OCI-LY3 (cell line): ENCODE measurements around the gene DDX39A.

ENCODE experiments used
- H2AFZ ChIP-seq: fragments of 200-600, 300-600 bp; shearing (Covaris generic); 2 replicates; pipeline ENCODE4 v1.6.0; 2014; ENCODE audit warnings: antibody characterized with exemption, low read depth, low read length
- H3K27ac ChIP-seq: fragments of 200-600, 300-600 bp; sonication (generic); 2 replicates; pipeline ENCODE4 v1.5.1; 2014; ENCODE audit warnings: mild to moderate bottlenecking, low read length, moderate library complexity, mixed read lengths
- H3K27me3 ChIP-seq: fragments of 200-600, 300-600 bp; sonication (generic); 2 replicates; pipeline ENCODE4 v1.6.1; 2014; ENCODE audit warnings: low read depth, low read length, mixed read lengths
- H3K36me3 ChIP-seq: fragments of 200-600, 300-600 bp; sonication (generic); replicated peaks from 2 replicates; pipeline ENCODE3; 2014; ENCODE audit warnings: low read depth, low read length, mixed read lengths
- H3K4me1 ChIP-seq: fragments of 300-600, 200-600 bp; sonication (generic); 2 replicates; pipeline ENCODE4 v1.6.1; 2014; ENCODE audit warnings: low read length, mixed read lengths
- H3K4me2 ChIP-seq: fragments of 200-600, 300-600 bp; sonication (generic); 2 replicates; pipeline ENCODE4 v1.6.1; 2014; ENCODE audit warnings: low read length, mixed read lengths
- H3K4me3 ChIP-seq: fragments of 300-600, 200-600 bp; sonication (generic); 2 replicates; pipeline ENCODE4 v1.5.1; 2014; ENCODE audit warnings: antibody characterized with exemption, mild to moderate bottlenecking, low read length, moderate library complexity
- H3K79me2 ChIP-seq: fragments of 300-600, 200-600 bp; shearing (Covaris generic); 2 replicates; pipeline ENCODE4 v1.6.1; 2014; ENCODE audit warnings: mild to moderate bottlenecking, low read length, mixed read lengths
- H3K9ac ChIP-seq: fragments of 300-600, 200-600 bp; shearing (Covaris generic); 2 replicates; pipeline ENCODE4 v1.6.0; 2014; ENCODE audit warnings: mild to moderate bottlenecking, low read length, moderate library complexity
- H3K9me3 ChIP-seq: fragments of 200-600, 300-600 bp; shearing (Covaris generic); 2 replicates; pipeline ENCODE4 v1.6.1; 2014; ENCODE audit warnings: low read length, mixed read lengths; ENCODE audit not compliant: insufficient read depth
- H4K20me1 ChIP-seq: fragments of 200-600, 300-600 bp; sonication (generic); 2 replicates; pipeline ENCODE4 v1.6.1; 2016; ENCODE audit warnings: low read length, mixed read lengths; ENCODE audit not compliant: insufficient read depth
- EZH2phosphoT487 ChIP-seq: fragments of 200-600 bp; shearing (Covaris generic); IDR thresholded peaks from 2 replicates; pipeline ENCODE4 v1.6.1; 2018; ENCODE audit warnings: antibody characterized with exemption, mixed run types, low read depth
- TF ChIP-seq, protein P1 (sequence below): fragments of 200-600, 300-600 bp; sonication (generic); IDR thresholded peaks from 2 replicates; pipeline ENCODE4 v1.5.1; 2014; ENCODE audit warnings: antibody characterized with exemption, low read length, low read depth

Gene DDX39A

DNA sequence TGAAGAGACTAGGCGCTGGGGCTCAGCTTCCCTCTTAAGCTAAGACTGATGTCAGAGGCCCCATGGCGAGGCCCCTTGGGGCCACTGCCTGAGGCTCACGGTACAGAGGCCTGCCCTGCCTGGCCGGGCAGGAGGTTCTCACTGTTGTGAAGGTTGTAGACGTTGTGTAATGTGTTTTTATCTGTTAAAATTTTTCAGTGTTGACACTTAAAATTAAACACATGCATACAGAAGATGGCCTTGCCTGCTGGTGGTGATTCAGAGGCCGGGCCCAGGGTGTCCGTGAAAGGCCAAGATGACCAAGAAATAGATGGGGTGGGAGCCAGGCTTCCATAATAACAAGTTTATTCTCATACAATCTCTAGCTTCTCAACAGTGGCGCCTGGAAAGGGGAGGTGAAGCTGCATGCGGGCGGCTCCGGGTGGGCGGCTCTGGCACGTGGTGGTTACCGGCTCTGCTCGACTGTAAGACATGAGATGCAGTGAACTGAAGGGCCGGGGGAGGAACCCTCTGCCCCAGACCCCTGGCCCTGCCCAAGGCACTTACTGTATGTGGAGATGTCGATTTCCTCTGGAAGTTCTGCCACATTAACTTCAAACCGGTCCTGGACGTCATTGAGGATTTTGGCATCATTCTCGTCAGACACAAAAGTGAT lies 10.5 kb downstream of the DDX39A start:
- Histone ChIP-seq H4K20me1 (peaks cover 68% of the 10 kb centered on the region), H3K36me3 (peaks cover 78% of the 10 kb centered on the region)

DNA sequence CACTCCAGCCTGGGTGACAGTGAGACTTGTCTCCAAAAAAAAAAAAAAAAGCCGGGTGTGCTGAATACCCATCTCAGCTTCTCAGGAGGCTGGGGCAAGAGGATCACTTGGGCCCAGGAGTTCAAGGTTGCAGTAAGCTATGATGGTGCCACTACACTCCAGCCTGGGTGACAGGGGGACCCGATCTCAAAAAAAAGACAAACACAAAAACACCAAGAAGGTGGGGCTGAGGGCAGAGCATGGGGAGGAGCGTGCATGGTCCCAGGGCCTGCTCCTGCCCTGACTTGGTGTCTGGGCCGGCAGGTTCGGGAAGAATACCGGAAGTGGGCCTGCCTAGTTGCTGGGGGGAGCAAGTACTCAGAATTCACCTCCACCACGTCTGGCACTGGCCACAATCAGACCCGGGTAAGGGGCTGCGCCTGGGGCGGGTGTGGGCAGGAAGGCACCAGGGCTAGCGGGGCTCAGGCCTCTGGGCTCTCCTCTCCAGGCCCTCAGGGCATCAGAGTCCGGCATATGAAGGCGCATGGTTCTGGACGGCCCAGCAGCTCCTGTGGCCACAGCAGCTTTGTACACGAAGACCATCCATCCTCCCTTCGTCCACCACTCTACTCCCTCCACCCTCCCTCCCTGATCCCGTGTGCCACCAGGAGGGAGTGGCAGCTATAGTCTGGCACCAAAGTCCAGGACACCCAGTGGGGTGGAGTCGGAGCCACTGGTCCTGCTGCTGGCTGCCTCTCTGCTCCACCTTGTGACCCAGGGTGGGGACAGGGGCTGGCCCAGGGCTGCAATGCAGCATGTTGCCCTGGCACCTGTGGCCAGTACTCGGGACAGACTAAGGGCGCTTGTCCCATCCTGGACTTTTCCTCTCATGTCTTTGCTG lies 11.3 kb downstream of the DDX39A start:
- no peaks in the 10 kb centered on the region for H3K4me1 ChIP-seq
- H4K20me1 ChIP-seq = peaks cover 60% of the 10 kb centered on the region
- no peak overlapping the region for H3K4me3 ChIP-seq
- no peaks in the 10 kb centered on the region for H3K27me3 ChIP-seq
- no peaks in the 10 kb centered on the region for H3K9me3 ChIP-seq
- H3K36me3 ChIP-seq = peaks cover 74% of the 10 kb centered on the region
- H3K79me2 ChIP-seq = peaks cover 26% of the 10 kb centered on the region
- H3K9ac ChIP-seq = no peak overlapping the region
- no peak overlapping the region for H3K27ac ChIP-seq
- no peak overlapping the region for H2AFZ ChIP-seq
- no peak overlapping the region for H3K4me2 ChIP-seq
- no peak for TF ChIP-seq EZH2phosphoT487
- TF ChIP-seq, protein P1, sequence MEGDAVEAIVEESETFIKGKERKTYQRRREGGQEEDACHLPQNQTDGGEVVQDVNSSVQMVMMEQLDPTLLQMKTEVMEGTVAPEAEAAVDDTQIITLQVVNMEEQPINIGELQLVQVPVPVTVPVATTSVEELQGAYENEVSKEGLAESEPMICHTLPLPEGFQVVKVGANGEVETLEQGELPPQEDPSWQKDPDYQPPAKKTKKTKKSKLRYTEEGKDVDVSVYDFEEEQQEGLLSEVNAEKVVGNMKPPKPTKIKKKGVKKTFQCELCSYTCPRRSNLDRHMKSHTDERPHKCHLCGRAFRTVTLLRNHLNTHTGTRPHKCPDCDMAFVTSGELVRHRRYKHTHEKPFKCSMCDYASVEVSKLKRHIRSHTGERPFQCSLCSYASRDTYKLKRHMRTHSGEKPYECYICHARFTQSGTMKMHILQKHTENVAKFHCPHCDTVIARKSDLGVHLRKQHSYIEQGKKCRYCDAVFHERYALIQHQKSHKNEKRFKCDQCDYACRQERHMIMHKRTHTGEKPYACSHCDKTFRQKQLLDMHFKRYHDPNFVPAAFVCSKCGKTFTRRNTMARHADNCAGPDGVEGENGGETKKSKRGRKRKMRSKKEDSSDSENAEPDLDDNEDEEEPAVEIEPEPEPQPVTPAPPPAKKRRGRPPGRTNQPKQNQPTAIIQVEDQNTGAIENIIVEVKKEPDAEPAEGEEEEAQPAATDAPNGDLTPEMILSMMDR = no peak

More for the DNA sequence above, 10.5 kb downstream of the DDX39A start:
- Histone ChIP-seq H2AFZ (no peak overlapping the region), H3K9ac (no peak overlapping the region), H3K27me3 (no peaks in the 10 kb centered on the region), H3K79me2 (peaks cover 33% of the 10 kb centered on the region), H3K4me1 (no peaks in the 10 kb centered on the region), H3K4me2 (no peak overlapping the region), H3K9me3 (no peaks in the 10 kb centered on the region), H3K4me3 (no peak overlapping the region), H3K27ac (no peak overlapping the region)
- TF ChIP-seq EZH2phosphoT487 = no peak
- TF ChIP-seq, protein P1 = no peak

DNA sequence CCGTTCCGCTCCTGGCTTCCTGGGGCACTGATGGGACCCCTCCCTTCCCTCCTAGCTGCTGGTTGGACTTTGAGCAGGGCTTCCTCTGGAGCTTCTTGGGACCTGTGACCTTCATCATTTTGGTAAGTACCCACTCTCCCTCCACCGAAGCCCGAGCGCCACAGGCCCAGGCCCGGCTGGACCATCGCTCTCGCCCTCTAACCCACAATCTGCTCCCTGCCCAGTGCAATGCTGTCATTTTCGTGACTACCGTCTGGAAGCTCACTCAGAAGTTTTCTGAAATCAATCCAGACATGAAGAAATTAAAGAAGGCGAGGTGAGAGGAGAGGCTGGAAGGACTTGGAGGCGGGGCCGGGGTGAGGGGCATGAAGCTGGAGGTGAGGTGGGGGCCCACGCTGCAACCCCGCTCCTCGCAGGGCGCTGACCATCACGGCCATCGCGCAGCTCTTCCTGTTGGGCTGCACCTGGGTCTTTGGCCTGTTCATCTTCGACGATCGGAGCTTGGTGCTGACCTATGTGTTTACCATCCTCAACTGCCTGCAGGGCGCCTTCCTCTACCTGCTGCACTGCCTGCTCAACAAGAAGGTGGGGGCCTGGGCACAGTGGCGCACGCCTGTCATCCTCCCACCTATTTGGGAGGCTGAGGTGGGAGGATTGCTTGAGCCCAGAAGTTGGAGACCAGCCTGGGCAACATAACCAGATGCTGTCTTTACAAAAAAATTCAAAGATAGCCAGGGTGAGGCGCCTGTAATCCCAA lies 12.3 kb downstream of the DDX39A start:
- peaks cover 69% of the 10 kb centered on the region for H3K36me3 ChIP-seq
- TF ChIP-seq EZH2phosphoT487 = no peak
- TF ChIP-seq, protein P1 = no peak
- peaks cover 50% of the 10 kb centered on the region for H4K20me1 ChIP-seq
- no peaks in the 10 kb centered on the region for H3K27me3 ChIP-seq
- H3K9ac ChIP-seq = no peak overlapping the region
- no peaks in the 10 kb centered on the region for H3K9me3 ChIP-seq
- no peak overlapping the region for H2AFZ ChIP-seq
- H3K4me2 ChIP-seq = no peak overlapping the region
- no peak overlapping the region for H3K27ac ChIP-seq
- H3K79me2 ChIP-seq = peaks cover 15% of the 10 kb centered on the region
- H3K4me3 ChIP-seq = no peak overlapping the region
- no peaks in the 10 kb centered on the region for H3K4me1 ChIP-seq
